Cardiac septum (tissue), 1 donor: ENCODE data around the gene DCDC2C. TPM values are rescaled to one million over a fixed set of nuclear protein-coding genes. Genes with fewer than 3 reads are reported as not detected.

Source experiments
- DNase-seq: peaks from one replicate; pipeline ENCODE4 v3.0.0-alpha.2; 2020; ENCODE audit warnings: low spot score
- intact Hi-C: fragments of 100-400 bp; cut with DNase I; formaldehyde crosslinking; loops from one replicate; pipeline ENCODE4 v1.14.0; 2022
- total RNA-seq: library from RNA; stranded (reverse); fragmentation: NEBNext Ultra II Directional; extraction: Animal tissue kit (Norgen Biotek cat#: 25700); gene quantifications from one replicate; pipeline ENCODE4 v1.2.1, GENCODE V29; 2021
- donor health status: DM: no; HTN: no; CAD: no.

The DCDC2C gene
- total RNA-seq, 1 donor from 2014 or later, result not detected

DNA sequence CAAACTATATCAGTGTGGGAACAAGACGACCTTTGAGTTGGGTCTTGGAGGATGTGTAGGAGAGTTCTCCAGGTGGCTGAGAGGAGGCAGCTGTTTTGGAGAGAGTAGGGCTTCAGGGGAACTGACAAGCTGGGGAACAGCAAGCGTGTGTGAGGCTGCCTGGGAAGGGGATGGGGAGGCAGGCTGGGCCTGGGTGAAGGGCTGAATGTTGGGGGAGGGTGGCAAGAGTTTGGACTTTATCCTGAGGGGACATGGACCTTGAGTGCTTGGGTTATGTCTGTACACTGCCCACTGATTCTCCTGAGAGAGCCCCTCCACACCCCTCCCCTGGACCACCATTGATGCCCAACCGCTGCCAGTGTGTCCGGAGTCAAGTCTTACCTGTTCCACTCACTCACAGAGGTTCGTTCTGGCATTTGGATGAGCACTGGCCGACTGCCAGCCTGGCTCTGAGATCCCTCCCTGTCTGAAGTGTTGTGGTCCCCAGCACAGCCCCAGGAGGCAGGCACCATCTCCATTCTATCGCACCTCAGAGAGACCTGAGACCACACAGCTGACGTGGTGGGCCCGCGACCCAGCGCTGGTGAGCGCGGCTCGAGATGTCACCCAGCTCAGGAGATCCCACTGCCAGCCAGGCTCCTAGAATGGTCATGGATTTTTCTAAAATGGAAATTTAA is 59.5 kb downstream of the DCDC2C start:
- peak; percentile 74 for DNase-seq
- intact Hi-C loops, result no loop called here

DNA sequence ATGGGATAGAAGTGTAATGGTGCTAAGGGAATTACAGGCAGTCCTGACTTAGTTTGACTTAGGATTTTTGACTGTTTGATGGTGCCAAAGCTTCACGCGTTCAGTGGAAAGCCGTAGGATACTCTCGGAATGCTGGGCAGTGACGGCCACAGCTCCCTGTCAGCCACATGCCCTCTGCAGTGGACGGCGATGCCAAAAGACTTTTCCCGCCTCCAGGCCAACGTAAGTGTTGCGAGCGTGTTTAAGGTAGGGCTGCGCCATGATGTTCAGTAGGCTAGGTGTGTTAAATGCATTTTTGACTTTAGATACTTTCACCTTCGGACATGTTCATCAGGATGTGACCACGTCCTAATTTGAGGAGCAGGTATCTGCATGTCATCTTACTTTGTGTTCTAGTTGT is 63.4 kb downstream of the DCDC2C start:
- peak; percentile 39 for DNase-seq
- intact Hi-C loops, result no loop called here

- intact Hi-C loops, result no loop called here
- DNase-seq, result peak; percentile 60
Measured at GRCh38 chr2:3768960-3769765, 65.8 kb downstream of the DCDC2C start.

DNA sequence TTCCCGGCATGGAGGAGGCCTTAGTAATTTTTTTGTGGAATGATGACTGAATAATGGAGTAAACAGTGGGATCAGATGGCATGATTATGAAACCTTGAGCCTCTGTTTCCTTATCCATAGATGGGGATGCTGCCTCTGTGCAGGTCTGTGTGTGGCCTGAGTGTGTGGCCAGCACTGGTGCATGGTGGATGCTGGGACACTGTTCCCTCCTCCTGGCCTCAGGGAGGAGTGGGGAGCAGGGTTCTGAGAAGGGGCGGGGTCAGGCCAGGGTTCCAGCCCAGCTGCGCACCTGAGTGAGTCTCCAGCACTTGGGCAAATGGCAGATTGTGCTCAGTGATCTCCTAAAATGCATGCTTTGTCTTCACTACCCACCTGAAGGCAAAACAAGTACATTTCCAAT is 66.4 kb downstream of the DCDC2C start:
- intact Hi-C loops, result no loop called here
- DNase-seq, result peak; percentile 20

DNA sequence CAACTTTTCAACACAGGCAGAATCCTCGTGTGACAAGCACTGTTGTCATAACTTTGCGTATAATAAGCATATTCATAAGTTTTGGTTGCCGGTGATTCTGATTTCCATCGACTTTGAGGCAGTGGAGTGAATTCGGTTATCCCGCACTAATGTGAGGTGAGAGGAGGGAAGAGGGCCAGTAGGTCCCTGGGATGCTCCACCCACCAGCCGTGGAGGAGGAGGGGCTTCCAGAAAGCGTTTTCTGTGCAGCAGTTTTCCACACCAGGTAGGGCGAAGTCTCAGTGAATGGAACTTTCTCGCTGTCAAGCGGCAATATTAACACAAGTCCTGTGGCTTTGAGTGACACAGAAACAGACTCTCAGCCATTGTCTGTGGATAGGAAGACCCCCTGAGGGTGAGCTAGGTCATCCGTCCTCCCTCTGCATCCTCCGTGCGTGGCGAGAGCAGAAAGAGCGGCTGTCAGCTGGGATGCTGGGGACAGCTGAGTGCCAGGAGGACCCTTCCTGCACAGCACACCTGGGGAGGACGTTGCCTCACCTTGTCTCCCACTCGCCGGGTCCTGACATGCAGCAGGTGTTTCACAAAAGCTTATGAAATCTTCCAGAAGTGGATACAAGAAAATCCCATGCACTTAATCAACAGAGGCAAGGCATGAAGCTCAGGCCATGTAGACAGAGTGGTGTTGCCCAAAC is 67.5 kb downstream of the DCDC2C start:
- DNase-seq, result peak; percentile 68
- intact Hi-C loops, result no loop called here

DNA sequence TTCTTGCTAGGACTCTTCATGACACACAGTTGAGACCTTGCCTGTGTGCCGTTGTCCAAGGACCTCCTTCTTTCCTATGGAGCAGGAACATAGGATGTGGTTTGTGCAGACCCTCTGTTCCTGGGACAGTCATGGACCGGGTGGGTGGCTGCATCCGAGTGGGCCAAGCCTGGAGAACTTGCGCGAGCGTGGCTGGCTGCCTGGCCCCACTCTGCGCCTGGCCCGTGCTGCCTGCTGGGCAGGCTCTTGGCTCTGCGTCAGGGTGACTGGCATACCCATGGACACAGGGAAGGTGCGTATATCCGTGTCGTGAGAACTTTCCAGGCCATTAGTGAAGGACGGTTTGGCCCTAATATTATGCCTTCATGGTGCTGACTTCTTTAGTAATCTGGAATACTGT is 68.2 kb downstream of the DCDC2C start:
- peak; percentile 67 for DNase-seq

DNA sequence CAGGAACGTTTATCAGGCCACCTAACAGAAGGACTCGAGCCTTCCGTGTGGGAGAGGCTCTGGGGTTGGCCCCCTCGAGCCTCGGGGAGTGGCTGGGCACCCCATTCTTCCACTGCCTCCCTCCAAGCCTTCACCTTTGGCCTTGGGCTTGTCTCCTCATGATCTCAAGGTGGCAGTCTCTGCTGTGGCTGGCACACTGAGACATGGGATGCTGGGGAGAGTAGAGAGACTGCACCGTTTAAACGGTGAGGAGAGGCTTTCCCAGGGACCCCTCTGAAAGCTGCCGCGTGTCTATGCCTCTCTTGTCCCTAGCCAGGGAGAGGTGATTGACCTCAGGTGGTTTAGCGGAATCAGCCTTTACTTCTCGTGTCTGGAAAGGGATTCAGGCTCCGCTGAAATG is 71.0 kb downstream of the DCDC2C start:
- intact Hi-C loops, result no loop called here
- peak; percentile 35 for DNase-seq

More for the DNA sequence above, 68.2 kb downstream of the DCDC2C start:
- intact Hi-C loops, result no loop called here

DNA sequence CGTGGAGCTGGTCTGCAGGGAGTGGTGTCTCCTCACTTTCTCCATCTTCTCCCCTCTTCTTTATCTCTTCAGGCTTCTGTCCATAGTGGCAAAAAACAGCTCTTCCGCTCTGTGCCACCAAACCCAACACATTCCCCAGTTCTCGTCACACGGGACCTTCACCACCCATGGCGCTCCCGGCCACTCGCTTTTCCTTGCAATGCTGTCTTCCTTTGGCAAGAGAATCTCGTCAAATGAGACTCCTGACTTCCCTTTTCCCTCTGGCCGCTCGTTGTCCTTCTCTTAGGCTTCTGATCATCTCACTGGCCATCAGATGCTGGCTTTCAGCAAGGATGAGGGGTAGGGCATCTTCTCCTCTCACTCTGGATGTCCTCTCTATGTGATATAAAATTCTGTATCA is 72.9 kb downstream of the DCDC2C start:
- intact Hi-C loops, result no loop called here
- peak; percentile 64 for DNase-seq

DNA sequence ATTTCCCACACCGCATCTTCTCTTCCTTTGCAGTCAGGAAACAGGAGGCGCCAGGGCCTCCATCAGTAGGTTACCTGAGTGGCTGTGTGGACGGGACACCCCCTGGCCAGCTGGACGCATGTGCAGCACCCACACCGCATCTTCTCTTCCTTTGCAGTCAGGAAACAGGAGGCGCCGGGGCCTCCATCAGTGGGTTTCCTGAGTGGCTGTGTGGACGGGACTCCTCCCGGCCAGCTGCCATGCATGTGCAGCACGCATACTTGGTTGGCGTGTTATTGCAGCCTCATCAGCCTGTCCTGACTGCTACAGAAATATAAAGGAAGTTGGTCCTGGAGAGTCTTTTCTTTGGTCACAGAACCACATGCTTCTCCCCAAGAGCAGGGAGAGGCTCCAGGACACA is 74.6 kb downstream of the DCDC2C start:
- peak; percentile 33 for DNase-seq
- intact Hi-C loops, result no loop called here

- intact Hi-C loops, result no loop called here
- peak; percentile 63 for DNase-seq
Measured at GRCh38 chr2:3778851-3779495, 75.6 kb downstream of the DCDC2C start.

GRCh38 chr2:3779496-3780049 is 76.2 kb downstream of the DCDC2C start:
- intact Hi-C loops, result no loop called here
- DNase-seq, result peak; percentile 39

GRCh38 chr2:3780477-3781402 is 77.4 kb downstream of the DCDC2C start:
- intact Hi-C loops, result no loop called here

DNA sequence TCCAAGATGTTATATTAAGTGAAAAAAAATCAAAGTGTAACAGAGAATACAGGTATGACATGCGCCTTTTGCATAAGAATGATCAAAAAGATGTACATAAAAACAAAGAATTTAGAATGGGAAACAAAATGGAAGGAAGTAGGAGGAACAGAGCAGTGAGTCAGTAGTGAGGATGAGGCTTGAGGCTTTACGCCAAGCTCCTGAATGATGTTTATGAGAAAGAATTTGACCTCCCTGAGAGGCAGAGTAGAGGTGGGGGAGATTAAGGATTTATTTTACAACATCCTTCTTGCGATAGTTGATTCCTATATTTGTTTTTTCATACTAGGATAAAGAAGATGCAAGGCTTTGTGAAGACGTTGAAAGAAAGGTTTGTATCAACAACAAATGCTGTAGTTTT is 81.4 kb downstream of the DCDC2C start:
- intact Hi-C loops, result no loop called here
- DNase-seq, result no peak

More at GRCh38 chr2:3780477-3781402, 77.4 kb downstream of the DCDC2C start:
- peak; percentile 73 for DNase-seq

- intact Hi-C loops, result no loop called here
- no peak for DNase-seq
Measured at GRCh38 chr2:3785220-3785889, 82.0 kb downstream of the DCDC2C start.

GRCh38 chr2:3785890-3786273 is 82.5 kb downstream of the DCDC2C start:
- no peak for DNase-seq
- intact Hi-C loops, result no loop called here

DNA sequence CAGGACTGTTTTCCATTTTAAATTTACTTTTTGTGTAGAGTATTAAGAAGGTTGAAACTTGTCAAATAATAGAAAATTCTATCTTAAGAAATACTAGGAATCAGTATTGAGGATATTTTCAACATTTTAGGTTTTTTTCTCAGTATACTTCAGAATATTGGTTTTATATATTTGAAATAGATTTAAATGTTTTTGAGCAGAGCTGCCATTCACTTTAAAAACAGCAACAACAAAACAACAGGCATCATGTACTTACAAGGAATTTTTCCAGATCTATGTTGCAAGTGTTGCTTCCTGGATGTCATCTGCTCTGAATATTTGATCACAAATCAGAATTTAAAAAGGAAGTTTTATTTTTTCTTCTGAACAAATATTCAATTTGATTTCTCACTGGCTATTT is 84.4 kb downstream of the DCDC2C start:
- DNase-seq, result no peak
- intact Hi-C loops, result no loop called here

GRCh38 chr2:3789256-3789655 is 85.9 kb downstream of the DCDC2C start:
- intact Hi-C loops, result no loop called here
- DNase-seq, result no peak

- intact Hi-C loops, result no loop called here
- no peak for DNase-seq
Measured at GRCh38 chr2:3793249-3793648, 89.9 kb downstream of the DCDC2C start.
